RPMI7951 (cell line): Measurements from ENCODE around the gene LPCAT1. TPM values are rescaled to one million over a fixed set of nuclear protein-coding genes. Genes with fewer than 3 reads are reported as not detected.

Experiments used
- DNase-seq: peaks from one replicate; pipeline ENCODE4 v3.0.0-alpha.2; 2012; ENCODE audit warnings: low read depth
- total RNA-seq: library from RNA; depleted of rRNA; stranded (reverse); fragments of >200 nt; shearing (Covaris generic); gene quantifications from 2 replicates; pipeline ENCODE4 v1.2.3, GENCODE V29; 2014

Gene LPCAT1
- total RNA-seq, 1 experiment from 2014 or later: 12.3 TPM

DNA sequence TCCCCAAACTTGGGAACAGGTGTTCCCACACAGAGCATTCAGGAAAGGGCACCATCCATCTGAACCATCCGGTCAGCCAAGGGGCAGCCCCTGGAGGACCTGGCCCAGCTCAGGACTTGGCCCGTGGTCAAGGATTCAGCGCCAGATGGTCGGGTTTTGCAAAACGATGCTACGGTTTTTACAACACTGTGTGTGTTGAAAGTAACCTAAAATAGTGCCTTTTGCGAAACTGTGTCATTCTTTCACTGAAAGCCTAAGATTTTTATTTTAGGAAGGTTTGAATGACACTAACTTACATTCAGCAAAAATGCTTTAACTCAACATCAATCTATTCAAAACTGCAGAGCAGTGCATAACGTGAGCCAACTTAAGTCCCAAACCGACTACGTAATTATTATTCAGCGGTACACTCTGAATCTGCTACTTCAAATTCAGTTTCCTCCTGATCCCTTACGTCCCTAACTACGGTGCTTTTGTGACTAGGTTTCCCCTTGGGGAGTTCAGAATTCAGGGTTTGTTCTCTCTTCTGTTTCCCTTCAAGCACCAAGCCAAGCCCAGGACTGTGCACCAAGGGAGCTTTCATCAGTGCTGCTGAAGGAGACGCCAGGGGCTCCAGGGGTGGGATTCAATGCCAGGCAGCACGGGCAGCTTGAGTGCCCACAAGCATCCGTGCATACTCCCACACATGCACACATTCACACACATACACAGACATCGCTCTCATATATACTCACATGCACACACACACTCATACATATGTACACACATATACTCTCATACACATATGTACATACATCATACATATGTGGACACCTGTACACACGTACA, 25.8 kb downstream of the LPCAT1 start:
- no peak for DNase-seq

DNA sequence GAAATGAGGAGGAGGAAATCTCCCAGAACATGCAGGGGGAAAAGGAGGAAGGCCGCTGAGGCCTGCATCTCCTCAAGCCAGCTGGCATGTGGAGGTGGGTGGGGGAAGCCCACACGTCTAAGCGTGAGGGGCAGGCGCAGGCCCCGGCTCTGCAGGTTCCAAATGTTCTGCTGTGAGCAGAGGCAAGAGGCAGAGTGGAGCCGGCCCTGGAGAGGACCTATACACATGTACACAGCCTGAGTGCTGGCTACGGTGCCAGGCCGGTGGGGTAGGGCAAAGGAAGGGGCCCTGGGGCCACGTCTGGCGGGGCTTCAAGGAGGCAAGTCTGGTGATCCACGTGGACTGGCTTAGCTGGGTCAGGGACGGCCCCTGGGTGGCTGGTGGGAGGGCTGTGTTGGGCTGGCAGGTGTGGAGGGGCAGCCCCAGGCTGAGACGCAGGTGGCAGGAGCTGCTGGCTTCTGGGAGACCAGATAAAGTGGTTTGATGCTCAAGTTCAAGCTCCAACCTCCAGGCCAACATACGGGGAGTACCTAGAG, 26.4 kb downstream of the LPCAT1 start:
- no peak for DNase-seq

DNA sequence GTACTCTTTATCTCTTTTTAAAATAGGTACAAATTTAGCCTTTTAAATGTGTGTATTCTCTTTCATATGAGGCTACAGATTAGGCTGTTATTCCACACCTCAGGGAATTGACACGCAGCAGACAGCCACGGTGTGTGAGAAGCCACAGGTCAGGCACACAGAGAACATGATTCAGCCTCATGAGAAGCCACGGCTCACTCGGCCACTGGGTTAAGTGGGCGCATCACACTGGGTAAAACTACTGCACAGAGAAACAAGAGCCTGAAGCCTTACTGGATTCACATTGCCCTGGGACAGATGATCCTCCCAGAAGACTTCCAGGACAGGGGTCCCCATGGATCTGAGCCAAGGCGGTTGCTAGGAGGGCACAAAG, 28.2 kb downstream of the LPCAT1 start:
- DNase-seq: no peak

DNA sequence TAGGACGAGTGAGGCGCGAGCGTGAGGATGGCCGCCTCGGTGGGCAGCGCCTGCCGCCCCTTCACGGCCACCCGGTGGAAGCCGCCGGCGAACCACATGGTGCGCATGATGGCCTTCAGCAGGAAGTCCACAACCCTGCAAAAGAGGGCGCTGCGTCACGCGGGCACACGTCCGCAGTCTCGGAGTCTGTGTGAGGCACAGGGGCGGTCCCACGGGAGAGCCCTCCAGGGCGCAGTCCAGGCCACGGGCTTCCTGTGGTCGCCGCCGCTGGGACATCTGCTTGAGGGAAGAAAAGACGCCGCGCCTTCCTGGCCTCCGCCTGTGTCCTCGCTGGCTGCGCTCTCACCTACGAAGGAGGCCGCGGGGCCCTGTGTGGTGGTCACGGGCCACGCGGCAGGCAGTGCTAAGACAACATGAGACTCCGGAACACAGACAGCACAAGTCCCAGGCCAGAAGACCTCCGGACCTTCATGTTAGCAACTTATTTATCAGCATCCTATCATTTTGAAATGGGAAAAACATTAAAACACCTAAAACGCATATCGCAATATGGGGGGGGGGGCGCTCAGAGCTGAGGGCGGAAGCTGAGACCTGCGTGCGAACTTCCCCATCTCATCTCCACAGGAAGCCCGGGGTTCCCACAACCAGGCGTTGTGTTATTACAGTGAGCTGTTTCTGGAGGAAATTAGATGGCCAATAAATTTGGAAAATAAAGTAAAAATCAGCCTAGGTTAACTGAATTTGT, 28.8 kb downstream of the LPCAT1 start:
- DNase-seq: no peak

DNA sequence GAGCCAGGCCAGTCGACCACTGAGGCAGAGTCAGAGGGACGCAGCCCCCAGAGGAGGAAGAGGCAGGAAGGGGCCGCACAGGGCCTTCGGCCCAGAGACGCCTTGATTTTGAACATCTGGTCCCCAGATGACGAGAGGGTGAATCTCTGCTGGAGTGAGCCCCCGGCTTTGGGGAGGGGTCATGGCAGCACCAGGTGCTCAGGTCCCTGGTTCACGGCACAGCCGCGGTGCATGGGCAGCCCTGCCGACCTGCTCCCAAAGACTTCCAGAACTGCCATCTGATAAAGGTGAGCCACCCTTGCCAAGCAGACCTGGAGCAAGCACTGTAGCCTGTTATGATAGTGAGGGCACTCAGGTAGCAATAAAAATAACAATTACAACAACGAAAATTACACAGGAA, 29.8 kb downstream of the LPCAT1 start:
- no peak for DNase-seq

DNA sequence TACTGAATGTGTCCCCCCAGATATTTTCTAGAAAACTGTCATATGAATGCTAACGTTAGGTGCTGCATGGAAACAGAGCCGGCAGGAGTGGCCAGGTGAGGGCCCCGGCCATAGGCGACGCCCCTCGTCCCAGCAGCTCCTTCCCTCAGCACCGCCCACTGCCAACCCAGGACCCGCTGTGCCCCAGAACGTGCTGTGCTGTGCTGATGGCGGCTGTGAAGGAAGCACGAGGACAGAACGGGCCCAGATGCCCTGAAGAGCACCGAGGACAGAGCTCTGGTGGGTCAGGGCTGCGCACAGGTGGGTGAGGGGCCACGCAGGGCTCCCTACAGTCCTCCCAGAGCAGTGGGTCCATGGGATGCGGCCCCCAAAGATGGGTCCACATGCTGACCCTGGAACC, 30.3 kb downstream of the LPCAT1 start:
- no peak for DNase-seq

DNA sequence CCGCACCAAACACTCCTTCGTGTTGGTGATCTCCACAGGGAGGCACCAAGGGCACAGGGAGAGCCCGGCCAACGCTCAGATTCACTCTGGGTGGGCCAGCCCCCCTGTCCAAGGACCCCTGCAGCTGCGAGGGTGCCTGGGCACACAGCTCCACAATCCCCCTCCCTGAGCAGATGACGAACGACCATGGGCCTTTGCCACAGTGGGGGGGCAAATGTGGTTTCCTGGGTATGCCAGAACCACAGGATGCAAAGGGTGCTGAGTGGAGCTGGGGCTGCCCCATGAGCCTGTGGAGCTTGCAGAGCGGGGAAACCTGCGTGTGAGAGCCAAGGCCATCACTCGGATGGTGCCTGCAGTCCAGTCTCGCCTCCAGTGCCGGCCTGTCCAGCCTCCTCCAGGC, 31.0 kb downstream of the LPCAT1 start:
- no peak for DNase-seq

DNA sequence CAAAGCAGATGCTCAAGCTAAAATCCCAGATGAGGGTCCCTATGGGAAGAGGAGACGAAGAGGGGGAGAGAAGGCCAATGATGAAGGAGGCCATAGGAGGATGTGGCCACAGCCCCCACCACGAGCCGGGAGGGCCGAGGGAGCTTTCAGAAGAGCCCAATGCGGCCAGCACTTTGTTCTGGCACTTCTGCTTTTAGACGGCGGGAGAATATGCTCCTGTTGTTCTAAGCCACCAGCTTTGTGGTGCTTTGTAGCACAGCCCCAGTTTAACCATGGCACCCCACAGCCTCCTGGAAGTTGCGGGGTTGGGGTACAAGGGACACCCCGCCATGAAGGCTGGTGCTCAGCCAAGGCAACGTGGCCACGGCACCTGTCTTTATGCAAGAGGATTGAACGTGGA, 33.4 kb downstream of the LPCAT1 start:
- no peak for DNase-seq

DNA sequence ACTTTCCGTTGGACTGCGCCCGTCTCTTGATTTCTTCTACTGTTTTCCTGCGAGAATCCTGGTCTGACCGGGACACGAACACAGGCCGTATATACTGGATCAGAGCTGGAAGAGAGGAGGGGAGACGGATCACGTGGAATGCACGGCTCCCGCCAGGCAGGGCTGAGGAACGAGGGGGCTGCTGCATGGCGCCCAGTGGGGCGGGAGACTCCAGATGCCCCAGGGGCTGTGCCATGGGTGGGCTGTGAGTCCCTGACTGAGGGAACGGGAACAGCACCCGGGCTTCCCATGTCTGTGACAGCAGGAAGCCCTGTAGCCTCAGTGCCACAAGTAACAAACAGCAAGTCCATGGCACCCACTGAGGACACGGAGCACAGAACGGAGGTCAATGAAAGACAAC, 34.0 kb downstream of the LPCAT1 start:
- DNase-seq: no peak

DNA sequence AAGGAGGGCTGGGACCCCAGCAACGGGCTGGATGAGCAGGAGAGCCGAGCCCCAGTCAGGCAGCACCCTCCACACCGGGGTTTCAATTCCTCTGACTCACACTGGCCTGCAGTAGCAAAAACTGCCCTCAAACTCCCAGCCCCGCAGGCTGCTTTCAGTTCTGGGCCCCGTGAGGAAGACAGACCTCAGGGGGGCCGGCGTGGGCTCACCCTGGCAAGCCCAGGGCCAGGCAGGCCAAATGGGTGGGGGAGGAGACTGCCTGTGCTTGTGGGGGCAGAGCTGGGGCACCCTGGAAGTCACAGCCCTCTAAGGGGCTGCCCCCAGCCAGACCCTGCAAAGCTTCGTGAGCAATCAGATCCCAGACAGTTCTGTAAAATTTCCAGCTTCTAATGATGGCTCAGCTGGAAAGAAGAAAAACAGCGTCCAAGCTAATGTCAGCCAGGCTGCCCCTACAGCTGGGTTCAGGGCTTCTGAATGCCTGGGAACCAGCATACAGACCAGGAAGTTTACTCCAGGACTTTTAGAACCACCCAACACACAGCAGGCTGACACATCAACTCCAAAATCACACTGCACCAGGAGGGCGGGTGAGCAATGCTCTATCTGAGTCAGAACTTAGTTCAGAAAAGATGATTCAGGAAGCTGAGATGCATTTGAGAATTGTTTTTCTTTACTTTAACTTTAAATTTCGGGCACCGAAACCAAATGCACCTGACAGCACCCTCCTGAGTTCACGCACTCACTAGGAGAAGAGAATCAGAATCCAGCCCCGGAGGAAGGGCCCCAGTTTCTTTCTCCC, 34.7 kb downstream of the LPCAT1 start:
- DNase-seq: peak; percentile 2

DNA sequence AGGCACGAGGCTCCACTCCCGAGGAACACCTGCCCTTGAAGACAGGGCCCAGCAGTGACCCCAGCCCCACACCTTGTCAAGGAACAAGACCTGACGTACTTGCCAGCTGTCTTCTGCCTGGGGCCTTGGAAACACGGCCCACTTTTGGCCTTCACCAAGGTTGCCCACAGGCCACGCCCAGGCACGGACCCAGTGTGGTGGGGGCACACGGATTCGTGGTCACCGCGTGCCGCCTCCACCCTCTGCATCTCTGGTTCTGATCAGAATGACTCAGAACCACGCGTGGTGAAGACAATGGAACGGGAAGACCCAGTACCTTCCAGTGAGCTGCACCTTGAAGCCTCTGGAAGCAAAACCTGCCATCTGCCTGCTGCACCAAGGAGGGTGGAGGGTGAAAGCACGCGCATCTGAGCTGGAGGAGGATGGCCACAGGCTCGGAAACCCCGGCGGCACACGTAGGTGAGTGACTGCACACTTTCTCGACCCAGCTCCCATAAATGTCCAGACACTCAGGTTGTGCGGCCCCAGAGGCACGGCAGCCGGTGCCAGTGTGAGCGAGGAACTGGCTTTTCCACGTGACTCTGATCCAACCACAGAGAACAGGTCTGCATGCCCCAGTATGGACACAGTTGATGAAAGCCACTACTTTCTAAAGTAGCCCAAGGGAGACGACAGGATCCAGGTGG, 36.5 kb downstream of the LPCAT1 start:
- no peak for DNase-seq

DNA sequence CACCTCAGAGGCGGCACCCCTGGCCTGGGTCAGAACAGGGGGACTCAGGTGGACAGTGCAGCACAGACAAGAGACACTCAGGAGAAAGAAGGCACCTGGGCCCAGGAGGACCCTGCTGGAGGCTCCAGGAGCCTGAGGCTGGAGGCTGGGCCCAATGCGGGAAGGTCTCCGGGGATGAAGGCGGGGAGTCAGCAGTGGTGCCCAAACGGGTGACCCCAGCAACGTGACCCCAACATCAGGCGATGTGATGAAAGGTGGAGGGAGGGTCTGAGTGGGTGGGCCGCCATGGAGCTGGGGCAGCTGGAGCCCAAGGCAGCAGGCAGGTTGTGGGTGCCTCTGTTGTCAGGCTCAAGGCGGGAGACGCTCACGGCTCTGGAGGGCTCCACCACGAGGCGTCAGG, 37.5 kb downstream of the LPCAT1 start:
- no peak for DNase-seq

DNA sequence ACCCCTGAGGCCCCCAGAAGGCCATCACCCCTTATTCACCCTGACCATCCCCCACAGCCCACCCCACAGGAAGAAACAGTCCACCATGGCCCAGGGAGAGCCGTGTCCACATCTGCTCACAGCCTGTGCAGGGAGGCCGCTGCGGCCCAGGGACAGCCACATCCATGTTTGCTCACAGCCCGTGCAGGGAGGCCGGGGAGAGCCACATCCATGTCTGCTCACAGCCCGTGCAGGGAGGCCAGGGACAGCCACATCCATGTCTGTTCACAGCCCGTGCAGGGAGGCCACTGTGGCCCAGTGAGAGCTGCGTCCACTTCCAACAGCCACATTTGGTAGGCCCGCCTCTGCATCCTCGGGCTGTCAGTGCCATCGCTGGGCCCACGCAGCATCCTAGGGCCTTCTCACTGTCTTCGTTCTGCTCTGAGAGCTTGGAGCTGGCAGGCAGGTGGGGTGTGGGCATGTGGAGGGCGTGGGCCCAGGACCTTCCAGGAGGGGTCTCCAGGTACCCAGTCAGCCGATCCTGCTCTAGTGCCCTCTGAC, 38.1 kb downstream of the LPCAT1 start:
- no peak for DNase-seq

DNA sequence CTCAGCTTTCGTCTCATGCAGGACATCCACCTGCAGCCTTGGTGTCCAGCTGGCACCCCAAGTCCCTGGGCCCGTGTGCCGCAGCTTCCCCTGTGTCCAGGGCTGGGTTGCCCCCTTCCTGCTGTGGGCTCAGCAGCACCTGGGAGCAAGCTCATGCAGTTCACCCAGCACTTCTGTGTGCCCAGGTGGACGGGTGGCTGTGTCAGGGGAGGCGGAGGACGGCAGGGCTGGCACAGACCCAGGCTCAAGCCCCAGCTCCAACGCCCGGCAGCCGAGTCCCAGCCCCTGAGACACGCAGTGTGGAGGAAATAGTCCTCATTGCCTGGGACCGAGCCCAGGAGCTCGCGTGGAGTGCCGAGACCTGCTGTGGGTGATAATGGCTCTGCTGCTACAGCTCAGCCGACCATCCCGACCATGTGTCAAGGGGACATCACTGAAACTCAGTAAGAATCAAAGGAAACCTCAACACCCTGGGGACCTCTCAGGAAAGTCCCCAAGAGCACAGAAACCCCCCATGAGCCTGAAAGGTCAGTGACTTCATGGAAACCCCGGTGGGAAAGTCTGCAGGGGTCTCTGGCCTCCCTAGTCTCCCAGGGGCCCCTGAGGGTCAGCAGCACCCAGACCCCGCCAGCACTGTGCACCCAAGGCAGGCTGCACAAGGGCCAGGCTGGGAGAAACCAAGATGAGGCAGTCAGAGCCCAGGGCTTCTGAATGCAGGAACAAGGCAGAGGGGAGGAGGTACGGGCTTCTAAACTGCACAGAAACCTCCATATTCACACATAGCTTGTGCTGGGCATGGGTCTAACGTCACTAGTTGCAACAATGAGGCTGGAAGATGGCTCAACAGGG, 38.8 kb downstream of the LPCAT1 start:
- no peak for DNase-seq

DNA sequence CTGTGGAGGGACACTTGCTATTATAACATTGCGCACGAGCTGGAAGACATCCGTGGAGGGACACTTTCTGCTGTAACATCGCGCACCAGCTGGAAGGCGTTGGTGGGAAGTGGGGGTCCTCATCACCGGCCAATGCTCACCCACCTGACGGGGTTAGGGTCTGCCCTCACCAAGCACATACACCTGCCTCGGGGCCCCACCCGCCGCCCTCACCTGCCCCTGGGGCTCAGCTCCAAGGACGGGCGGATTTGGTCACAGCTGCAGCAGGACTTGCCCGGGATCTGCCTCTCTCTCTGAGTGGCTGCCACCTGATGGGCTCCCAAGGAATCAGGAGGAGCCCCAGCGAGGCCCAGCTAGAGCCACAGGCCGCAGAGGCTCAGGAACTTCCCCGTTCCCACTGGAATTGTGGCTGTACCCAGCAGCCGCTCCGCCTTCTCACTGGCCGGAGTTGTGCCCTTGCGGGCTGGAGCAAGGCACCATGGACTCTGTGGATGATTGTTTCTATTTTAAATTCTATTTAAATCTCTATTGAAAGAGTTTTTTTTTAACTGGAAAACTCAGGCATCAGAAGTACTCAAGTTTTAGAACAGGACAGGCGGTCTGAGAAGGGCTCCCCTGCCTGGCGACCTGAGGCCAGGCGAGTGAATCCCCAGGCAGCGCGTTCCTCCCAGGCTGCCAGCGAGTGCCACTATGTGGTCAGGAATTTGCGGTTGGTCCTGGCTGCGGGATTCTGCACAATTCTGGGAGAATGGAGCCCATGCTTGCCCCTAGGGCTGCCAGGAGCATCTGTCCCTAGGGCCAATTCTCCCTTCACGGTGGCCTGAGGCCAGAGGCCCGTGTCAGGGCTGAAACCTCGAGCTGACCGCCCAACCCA, 39.7 kb downstream of the LPCAT1 start:
- DNase-seq: no peak

DNA sequence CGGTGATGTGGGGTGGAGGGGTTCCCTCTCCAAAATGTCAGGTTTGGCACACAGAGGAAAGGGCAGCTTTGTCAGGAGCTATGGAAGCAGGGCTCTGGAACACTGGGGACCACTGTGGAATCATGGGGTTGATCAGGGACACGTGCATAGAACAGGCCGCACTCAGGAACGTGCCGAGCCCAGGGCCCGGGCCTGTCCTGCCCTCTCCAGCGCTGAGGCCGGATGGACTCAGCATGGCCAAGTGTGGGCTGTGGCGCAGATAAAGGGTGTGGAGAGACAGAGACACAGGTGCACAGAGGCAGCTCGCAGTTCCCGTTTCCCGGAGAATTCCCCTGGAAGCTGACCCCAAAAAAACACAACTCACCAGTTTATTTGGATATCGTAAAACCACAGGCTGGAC, 40.7 kb downstream of the LPCAT1 start:
- DNase-seq: no peak

DNA sequence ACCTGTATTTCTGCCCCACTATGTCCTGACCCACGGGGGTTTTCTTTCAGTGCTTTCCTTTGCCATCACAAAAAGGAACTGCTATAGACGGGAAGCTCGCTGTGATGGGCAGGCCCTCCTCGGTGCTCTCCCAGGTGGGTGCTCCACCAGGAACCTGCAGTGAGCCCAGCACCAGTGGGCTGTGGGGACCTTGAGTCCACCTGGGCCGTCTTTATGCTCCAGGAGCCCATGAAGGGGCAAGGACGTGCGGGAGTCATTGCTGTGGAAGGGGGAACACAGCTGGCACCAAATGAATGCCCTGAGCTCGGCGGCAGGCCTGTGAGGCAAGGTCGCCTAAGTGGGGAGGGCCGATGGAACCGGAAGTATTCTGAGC, 41.8 kb downstream of the LPCAT1 start:
- no peak for DNase-seq

DNA sequence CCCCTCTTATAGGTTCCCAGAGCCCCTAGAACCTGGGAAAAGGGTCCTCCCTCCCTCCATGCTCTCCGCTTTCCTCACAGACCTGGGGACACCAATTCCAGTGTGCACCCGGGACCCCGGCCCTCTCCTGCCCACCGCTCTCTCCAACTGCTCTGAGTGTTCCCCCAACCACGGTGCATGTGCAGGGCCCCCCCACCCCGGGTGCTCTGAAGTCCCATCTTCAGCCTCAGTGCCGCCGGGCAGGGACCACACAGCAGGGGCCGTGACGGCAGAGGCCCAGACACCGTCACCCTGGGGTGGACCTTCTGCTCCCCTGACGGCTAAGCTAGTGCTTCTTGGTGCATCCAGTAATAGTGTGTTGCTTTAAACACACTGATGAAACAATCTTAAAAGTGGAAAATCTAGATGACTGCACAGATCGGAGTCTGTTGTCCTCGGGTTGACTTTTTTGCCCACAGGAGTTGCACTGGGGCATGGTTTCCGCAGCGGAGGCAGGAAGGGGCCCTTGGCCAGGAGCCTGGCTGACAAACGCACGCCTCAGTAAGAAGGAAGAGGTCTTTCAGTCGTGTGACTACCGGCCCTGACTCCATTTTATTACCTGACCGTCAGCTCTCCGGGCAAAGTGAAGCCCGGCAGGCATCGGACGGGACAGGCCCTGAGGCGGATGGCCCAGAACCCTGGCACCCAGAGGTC, 42.3 kb downstream of the LPCAT1 start:
- no peak for DNase-seq

DNA sequence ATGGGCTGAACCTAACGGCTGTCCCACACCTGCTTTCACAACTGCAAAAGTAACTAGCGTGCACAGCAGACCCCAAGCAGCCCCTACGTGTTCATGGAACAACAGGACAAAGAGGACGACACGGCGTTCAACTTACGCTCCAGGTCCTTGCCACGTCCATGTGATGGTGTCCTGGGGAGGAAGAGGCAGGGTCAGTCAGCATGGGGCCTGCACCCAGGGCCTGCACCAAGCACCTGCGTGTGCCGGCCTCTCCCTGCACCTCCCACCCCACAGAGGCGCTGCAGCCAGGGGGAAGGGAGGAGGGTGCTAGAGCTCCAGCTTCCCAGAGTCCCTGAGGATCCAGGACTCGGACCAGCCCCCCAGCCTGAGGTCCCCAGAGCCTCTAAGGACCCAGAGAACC, 43.0 kb downstream of the LPCAT1 start:
- DNase-seq: no peak
